Measurements from ENCODE around the gene TSPAN1.

GRCh38 chr1:46223472-46223943 is 48.6 kb downstream of the TSPAN1 start:
- TF ChIP-seq, protein P1, sequence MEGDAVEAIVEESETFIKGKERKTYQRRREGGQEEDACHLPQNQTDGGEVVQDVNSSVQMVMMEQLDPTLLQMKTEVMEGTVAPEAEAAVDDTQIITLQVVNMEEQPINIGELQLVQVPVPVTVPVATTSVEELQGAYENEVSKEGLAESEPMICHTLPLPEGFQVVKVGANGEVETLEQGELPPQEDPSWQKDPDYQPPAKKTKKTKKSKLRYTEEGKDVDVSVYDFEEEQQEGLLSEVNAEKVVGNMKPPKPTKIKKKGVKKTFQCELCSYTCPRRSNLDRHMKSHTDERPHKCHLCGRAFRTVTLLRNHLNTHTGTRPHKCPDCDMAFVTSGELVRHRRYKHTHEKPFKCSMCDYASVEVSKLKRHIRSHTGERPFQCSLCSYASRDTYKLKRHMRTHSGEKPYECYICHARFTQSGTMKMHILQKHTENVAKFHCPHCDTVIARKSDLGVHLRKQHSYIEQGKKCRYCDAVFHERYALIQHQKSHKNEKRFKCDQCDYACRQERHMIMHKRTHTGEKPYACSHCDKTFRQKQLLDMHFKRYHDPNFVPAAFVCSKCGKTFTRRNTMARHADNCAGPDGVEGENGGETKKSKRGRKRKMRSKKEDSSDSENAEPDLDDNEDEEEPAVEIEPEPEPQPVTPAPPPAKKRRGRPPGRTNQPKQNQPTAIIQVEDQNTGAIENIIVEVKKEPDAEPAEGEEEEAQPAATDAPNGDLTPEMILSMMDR (IDR thresholded peaks at IDR 0.05; ENCODE audit: low read depth, low read length): peak; percentile 95
- TF ChIP-seq MAX (IDR thresholded peaks at IDR 0.05; ENCODE audit: low read depth, low read length): peak; percentile 13; the same call in 1 of the 2 replicates
- 0 out of 2 replicates have a peak, but pooled peaks have one; percentile 23 for TF ChIP-seq MYC (IDR thresholded peaks at IDR 0.05; ENCODE audit: low read depth, low read length)
- no peak for TF ChIP-seq POLR2A (IDR thresholded peaks at IDR 0.05; ENCODE audit: extremely low read depth, insufficient read length)

Data from NB4 (cell line).